HepG2 (cell line): ENCODE measurements around the gene PARN. TPM values are rescaled to one million over a fixed set of nuclear protein-coding genes. Genes with fewer than 3 reads are reported as not detected.
A peak's percentile ranks its signal among the peaks of the same experiment; 100 is the strongest.

Source experiments
- ATAC-seq: fragments of 200-7000 bp; cut with Tn5 transposase; 3 replicates; pipeline ENCODE4 v1.9.1; 2020; ENCODE audit warnings: mild to moderate bottlenecking, moderate library complexity
- BruUV-seq: library from RNA; stranded (reverse); fragments of 400-500 nt; replicated peaks from 2 replicates; lab custom pipeline; 2021; lab: Mats Ljungman, UMichigan
- CTCF ChIA-PET: fragments of 300-600 bp; formaldehyde crosslinking; extraction: SDS; loops from one replicate; lab custom pipeline; 2021; ENCODE audit warnings: low total read pairs, inconsistent platforms, low intra/inter-chr PET ratio; lab: Yijun Ruan, JAX
- POLR2A ChIA-PET: fragments of 350-600 bp; sonication (Branson Sonifier 250); formaldehyde crosslinking; loops from one replicate; lab custom pipeline; 2020; ENCODE audit warnings: antibody characterized with exemption, inconsistent platforms; lab: Yijun Ruan, JAX
- DNase-seq: peaks from one replicate; pipeline ENCODE4 v3.0.0-alpha.2; 2015; ENCODE audit warnings: low spot score
- FAIRE-seq: peaks from 3 replicates; lab custom pipeline; 2011; peaks lifted over from hg19 to GRCh38; lab: Jason Lieb, UNC
- H2AFZ ChIP-seq: one replicate; pipeline ENCODE4 v1.6.1; 2011; ENCODE audit warnings: low read length, inconsistent platforms
- H3K27ac ChIP-seq: fragments of 300-600 bp; 3 replicates; pipeline ENCODE4 v1.8.0; 2011; ENCODE audit warnings: mixed run types, mild to moderate bottlenecking, mixed read lengths, low read length, inconsistent platforms; ENCODE audit not compliant: insufficient read depth; ENCODE audit errors: extremely low read length
- H3K27me3 ChIP-seq, 2 experiments: fragments of 200-600 bp in 1 of 2; 2 replicates in 1 of 2; 3 replicates in 1 of 2; pipeline versions ENCODE4 v1.6.0 to v1.8.0; 2011; ENCODE audit warnings: low read length in 2 of 2, mild to moderate bottlenecking in 2 of 2, moderate library complexity in 2 of 2, inconsistent platforms in 1 of 2; ENCODE audit not compliant: insufficient read depth in 2 of 2, control insufficient read depth in 1 of 2
- H3K36me3 ChIP-seq, 2 experiments: fragments of 200-600 bp in 1 of 2; replicated peaks in 1 of 2; 2 replicates in 1 of 2; 3 replicates in 1 of 2; pipeline versions ENCODE4 v1.5.1 to v1.8.0; 2011; ENCODE audit warnings: low read length in 2 of 2, inconsistent platforms in 1 of 2; ENCODE audit not compliant: insufficient read depth in 2 of 2, control insufficient read depth in 1 of 2
- H3K4me1 ChIP-seq: 2 replicates; pipeline ENCODE4 v1.5.1; 2012; ENCODE audit warnings: low read length, inconsistent platforms; ENCODE audit not compliant: insufficient read depth
- H3K4me2 ChIP-seq: 2 replicates; pipeline ENCODE4 v1.6.0; 2011; ENCODE audit warnings: low read depth, low read length, inconsistent platforms
- H3K4me3 ChIP-seq, 3 experiments: fragments of 200-600 bp in 1 of 3; sonication (generic), shearing (Covaris generic) in 1 of 3; replicated peaks in 1 of 3; 2 replicates each; pipeline ENCODE4 v1.5.1; 2011 to 2016; ENCODE audit warnings: low read length in 3 of 3, inconsistent platforms in 2 of 3, low read depth in 2 of 3, mild to moderate bottlenecking in 2 of 3, control low read depth in 1 of 3, mixed read lengths in 1 of 3; ENCODE audit not compliant: insufficient read depth in 1 of 3
- H3K79me2 ChIP-seq: one replicate; pipeline ENCODE4 v1.6.1; 2011; ENCODE audit warnings: low read length, inconsistent platforms; ENCODE audit not compliant: insufficient read depth
- H3K9ac ChIP-seq: 2 replicates; pipeline ENCODE4 v1.6.0; 2011; ENCODE audit warnings: mild to moderate bottlenecking, low read depth, low read length, inconsistent platforms; ENCODE audit not compliant: insufficient read depth
- H3K9me3 ChIP-seq: 2 replicates; pipeline ENCODE4 v1.5.1; 2012; ENCODE audit warnings: mild to moderate bottlenecking, low read length
- H4K20me1 ChIP-seq: 2 replicates; pipeline ENCODE4 v1.6.0; 2011; ENCODE audit warnings: inconsistent platforms, mild to moderate bottlenecking, low read length, moderate library complexity; ENCODE audit not compliant: insufficient read depth
- ATF7-NPFF ChIP-seq: sonication (generic); formaldehyde crosslinking; IDR thresholded peaks from 2 replicates; pipeline ENCODE4 v1.8.1; 2023; ENCODE audit warnings: mild to moderate bottlenecking, low read depth, missing genetic modification reagents, moderate library complexity
- ETV5 ChIP-seq: IDR thresholded peaks from 2 replicates; pipeline ENCODE4 v1.6.1; 2018; ENCODE audit warnings: missing biosample characterization, missing genetic modification reagents, inconsistent platforms, borderline replicate concordance
- FOSL1 ChIP-seq: sonication (generic); formaldehyde crosslinking; IDR thresholded peaks from 2 replicates; pipeline ENCODE4 v1.9.0; 2021; ENCODE audit warnings: missing genetic modification reagents, borderline replicate concordance
- JUNB ChIP-seq: sonication (generic); formaldehyde crosslinking; IDR thresholded peaks from 2 replicates; pipeline ENCODE4 v1.8.0; 2022; ENCODE audit warnings: missing genetic modification reagents, mild to moderate bottlenecking, borderline replicate concordance
- KDM5B ChIP-seq: sonication (generic); formaldehyde crosslinking; IDR thresholded peaks from 2 replicates; pipeline ENCODE4 v1.4.0; 2020; ENCODE audit warnings: missing genetic modification reagents, mild to moderate bottlenecking, borderline replicate concordance
- MAX ChIP-seq: IDR thresholded peaks from 2 replicates; pipeline ENCODE4 v1.6.1; 2012; ENCODE audit warnings: inconsistent platforms
- MIXL1 ChIP-seq: IDR thresholded peaks from 2 replicates; pipeline ENCODE4 v1.6.1; 2016
- NONO ChIP-seq, 2 experiments: fragments of 450-650 bp in 1 of 2; sonication (generic) in 1 of 2; formaldehyde crosslinking in 1 of 2; IDR thresholded peaks in 1 of 2; conservative IDR thresholded peaks in 1 of 2; 2 replicates each; pipeline versions ENCODE4 v1.6.1 to v1.8.0; 2017 to 2022; ENCODE audit warnings: mild to moderate bottlenecking in 1 of 2, missing genetic modification reagents in 1 of 2, moderate library complexity in 1 of 2
- PITX1 ChIP-seq: sonication (generic); formaldehyde crosslinking; IDR thresholded peaks from 2 replicates; pipeline ENCODE4 v1.5.1; 2020; ENCODE audit warnings: mild to moderate bottlenecking, missing genetic modification reagents
- PRDM10 ChIP-seq: sonication (generic); formaldehyde crosslinking; IDR thresholded peaks from 2 replicates; pipeline ENCODE4 v1.4.0; 2020; ENCODE audit warnings: low read depth, missing genetic modification reagents
- RFXANK ChIP-seq: IDR thresholded peaks from 2 replicates; pipeline ENCODE4 v1.6.1; 2016
- SPEN ChIP-seq: sonication (generic); formaldehyde crosslinking; IDR thresholded peaks from 2 replicates; pipeline ENCODE4 v1.5.1; 2020; ENCODE audit warnings: low read depth, mild to moderate bottlenecking, missing genetic modification reagents
- STAG1 ChIP-seq: sonication (generic); formaldehyde crosslinking; IDR thresholded peaks from 2 replicates; pipeline ENCODE4 v1.4.0; 2020; ENCODE audit warnings: missing genetic modification reagents
- THYN1 ChIP-seq: sonication (generic); formaldehyde crosslinking; IDR thresholded peaks from 2 replicates; pipeline ENCODE4 v1.8.1; 2023; ENCODE audit warnings: low read depth, mild to moderate bottlenecking, moderate library complexity, missing genetic modification reagents, borderline replicate concordance
- ZNF34 ChIP-seq: sonication (generic); formaldehyde crosslinking; IDR thresholded peaks from 2 replicates; pipeline ENCODE4 v1.4.0; 2020; ENCODE audit warnings: mild to moderate bottlenecking, missing genetic modification reagents, borderline replicate concordance
- ZNF557 ChIP-seq: sonication (generic); formaldehyde crosslinking; IDR thresholded peaks from 2 replicates; pipeline ENCODE4 v1.4.0; 2020; ENCODE audit warnings: missing genetic modification reagents
- ZNF639 ChIP-seq: conservative IDR thresholded peaks from 2 replicates; pipeline ENCODE4 v1.6.1; 2018; ENCODE audit warnings: missing genetic modification reagents
- ZNF672 ChIP-seq: sonication (generic); formaldehyde crosslinking; IDR thresholded peaks from 2 replicates; pipeline ENCODE4 v1.8.1; 2022; ENCODE audit warnings: missing genetic modification reagents
- ZSCAN25 ChIP-seq: sonication (generic); formaldehyde crosslinking; IDR thresholded peaks from 2 replicates; pipeline ENCODE4 v1.8.0; 2022; ENCODE audit warnings: mild to moderate bottlenecking, missing genetic modification reagents
- WGBS: methylation state at CpG from one replicate; pipeline ENCODE4 v1.1.6; 2017; ENCODE audit warnings: low lambda C conversion rate; 5-methylcytosine and 5-hydroxymethylcytosine counted together
- in situ Hi-C: cut with HindIII; loops from 2 replicates; pipeline ENCODE4 v1.10.0; 2017; ENCODE audit warnings: low pct_unique_long_range_greater_than_20kb; ENCODE audit not compliant: extremely low pct_ligation_motif_present
- intact Hi-C: fragments of 100-400 bp; cut with micrococcal nuclease; formaldehyde crosslinking; loops from one replicate; pipeline ENCODE4 v1.10.0; 2022; ENCODE audit not compliant: unreplicated experiment
- polyA plus RNA-seq, 8 experiments: library from polyadenylated mRNA; depleted of rRNA in 3 of 8; stranded (reverse) in 7 of 8; unstranded in 1 of 8; fragments of >200 nt; fragmentation: Illumina TruSeq in 4 of 8; extraction: Trizol in 4 of 8; gene quantifications; 2 replicates each; pipeline versions ENCODE4 v1.2.1 to v1.2.3, GENCODE V29; 2011 to 2016; ENCODE audit warnings: low read depth in 4 of 8, missing spikeins in 1 of 8, mixed read lengths in 1 of 8; ENCODE audit not compliant: insufficient read depth in 1 of 8
- total RNA-seq, 5 experiments: library from RNA; depleted of rRNA; stranded (reverse); fragments of >200 nt; fragmentation: Illumina TruSeq; extraction: Trizol; gene quantifications; 2 replicates each; pipeline ENCODE4 v1.2.3, GENCODE V29; 2016; ENCODE audit warnings: low read depth in 1 of 5

Gene PARN
- total and polyA plus RNA-seq, 2 of the 13 experiments (the other 11 are each of a cell fraction or from before 2014, with no cell fraction given): 13.3 to 47.6 TPM

GRCh38 chr16:14399378-14400284 is 230.4 kb downstream of the PARN start:
- WGBS: 24% methylated on average over 24 of the region's 25 CpGs
- DNase-seq (peak; percentile 99), FAIRE-seq (peak; percentile 94), ATAC-seq (peak; percentile 88)
- Histone ChIP-seq H2AFZ (no peak overlapping the region), H3K36me3 (no peaks in the 10 kb centered on the region), H3K4me2 (peak overlapping the region; percentile 85), H3K4me3 (peak overlapping the region; percentile 31 to 67 (median 47)), H3K27me3 (no peaks in the 10 kb centered on the region), H3K9me3 (no peaks in the 10 kb centered on the region), H3K4me1 (peaks cover 96% of the 10 kb centered on the region), H3K9ac (peak overlapping the region; percentile 80), H3K79me2 (peaks cover 5% of the 10 kb centered on the region), H3K27ac (peak overlapping the region; percentile 95), H4K20me1 (no peaks in the 10 kb centered on the region)
- ChIA-PET CTCF (no interaction called here), POLR2A (interaction anchor here (0.6 to 1.9 kb wide), 15 partner anchors 10 to 146 kb away, joined by 3 to 6 read pairs (median 4); no protein-coding TSS in a partner anchor)
- in situ Hi-C loops (no loop called here), intact Hi-C loops (loop anchor here (2.0 to 10.0 kb wide), 5 partner anchors 35 to 233 kb away; partner anchors contain the start of genes BFAR and PARN)
- BruUV-seq: TSS peak; percentile 93
- TF ChIP-seq STAG1 (CRISPR knock-in tag) (peak; percentile 49), RFXANK (CRISPR knock-in tag) (peak; percentile 42; the same call in 1 of the 2 replicates), MIXL1 (CRISPR knock-in tag) (peak; percentile 93), PRDM10 (CRISPR knock-in tag) (peak; percentile 87), ZNF639 (CRISPR knock-in tag) (peak; percentile 64; the same call in 1 of the 2 replicates), NONO (IDR thresholded peaks at IDR 0.05) (no peak), NONO (CRISPR knock-in tag; conservative IDR thresholded peaks at IDR 0.05) (peak; percentile 91), ZSCAN25 (CRISPR knock-in tag) (peak; percentile 80), SPEN (CRISPR knock-in tag) (peak; percentile 76), PITX1 (CRISPR knock-in tag) (peak; percentile 81), MAX (peak; percentile 56; the same call in 1 of the 2 replicates), FOSL1 (CRISPR knock-in tag) (peak; percentile 96), THYN1 (CRISPR knock-in tag) (no peak), ETV5 (CRISPR knock-in tag) (peak; percentile 97), ZNF557 (peak; percentile 90), ZNF34 (CRISPR knock-in tag) (no peak), ATF7-NPFF (peak; percentile 89), JUNB (peak; percentile 97), KDM5B (peak; percentile 63; the same call in 1 of the 2 replicates), ZNF672 (CRISPR knock-in tag) (0 out of 2 replicates have a peak, but pooled peaks have one; percentile 20)
